Progenitor cell of endocrine pancreas (in vitro differentiated cells): ENCODE results near the gene SPAM1. TPM values are rescaled to one million over a fixed set of nuclear protein-coding genes. Genes with fewer than 3 reads are reported as not detected.
"Not testable (repeated sequence)": the region's sequence is repeated elsewhere in the genome, so short reads cannot be mapped to it uniquely, and the experiment has no call there.

ENCODE experiments used
- DNase-seq: peaks from one replicate; pipeline ENCODE4 v3.0.0; 2021; ENCODE audit warnings: low spot score; ENCODE audit not compliant: unreplicated experiment
- H3K27ac Mint-ChIP-seq: 2 replicates; pipeline ENCODE4 v1.8.0; 2021; ENCODE audit warnings: mild to moderate bottlenecking, moderate library complexity, mixed read lengths
- H3K27me3 Mint-ChIP-seq: 2 replicates; pipeline ENCODE4 v1.8.0; 2021; ENCODE audit warnings: mixed read lengths
- H3K36me3 Mint-ChIP-seq: 2 replicates; pipeline ENCODE4 v1.8.0; 2022; ENCODE audit warnings: mixed read lengths; ENCODE audit not compliant: insufficient read depth
- H3K4me1 Mint-ChIP-seq: 2 replicates; pipeline ENCODE4 v1.8.0; 2021; ENCODE audit warnings: low read depth, mixed read lengths
- H3K4me3 Mint-ChIP-seq: 2 replicates; pipeline ENCODE4 v1.8.0; 2021; ENCODE audit warnings: low read depth, mild to moderate bottlenecking, moderate library complexity, mixed read lengths
- H3K9me3 Mint-ChIP-seq: 2 replicates; pipeline ENCODE4 v1.8.0; 2021; ENCODE audit warnings: low read depth, mixed read lengths
- total RNA-seq: library from RNA; stranded (reverse); gene quantifications from 2 replicates; pipeline ENCODE4 v1.2.1, GENCODE V29; 2021
- TF ChIP-seq, protein P1 (sequence below): fragments of 200-600 bp; sonication (generic); IDR thresholded peaks from one replicate; pipeline ENCODE4 v1.5.0; 2021; ENCODE audit warnings: antibody characterized with exemption, mild to moderate bottlenecking; ENCODE audit not compliant: unreplicated experiment

Gene SPAM1
- total RNA-seq, 1 donor from 2014 or later = not detected

DNA sequence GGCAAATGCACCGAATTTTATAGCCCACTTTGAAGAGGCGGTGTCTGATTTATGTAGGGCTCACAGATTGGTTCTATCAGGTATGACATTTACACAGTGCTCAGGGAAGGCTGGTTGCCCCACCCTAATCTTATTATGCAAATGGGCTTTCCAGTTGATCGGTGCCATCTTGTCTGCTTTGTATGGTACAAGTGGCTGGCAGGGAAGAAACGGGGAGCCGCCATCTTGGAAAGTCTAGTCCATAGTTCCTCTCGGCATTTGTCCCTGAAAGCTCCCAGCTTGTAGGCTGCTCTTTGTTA is 71.2 kb downstream of the SPAM1 start:
- Mint-ChIP-seq H3K4me3 (no peak overlapping the region), H3K4me1 (no peaks in the 10 kb centered on the region), H3K9me3 (no peaks in the 10 kb centered on the region), H3K36me3 (no peaks in the 10 kb centered on the region), H3K27ac (no peak overlapping the region), H3K27me3 (no peaks in the 10 kb centered on the region)
- DNase-seq = no peak
- TF ChIP-seq, protein P1, sequence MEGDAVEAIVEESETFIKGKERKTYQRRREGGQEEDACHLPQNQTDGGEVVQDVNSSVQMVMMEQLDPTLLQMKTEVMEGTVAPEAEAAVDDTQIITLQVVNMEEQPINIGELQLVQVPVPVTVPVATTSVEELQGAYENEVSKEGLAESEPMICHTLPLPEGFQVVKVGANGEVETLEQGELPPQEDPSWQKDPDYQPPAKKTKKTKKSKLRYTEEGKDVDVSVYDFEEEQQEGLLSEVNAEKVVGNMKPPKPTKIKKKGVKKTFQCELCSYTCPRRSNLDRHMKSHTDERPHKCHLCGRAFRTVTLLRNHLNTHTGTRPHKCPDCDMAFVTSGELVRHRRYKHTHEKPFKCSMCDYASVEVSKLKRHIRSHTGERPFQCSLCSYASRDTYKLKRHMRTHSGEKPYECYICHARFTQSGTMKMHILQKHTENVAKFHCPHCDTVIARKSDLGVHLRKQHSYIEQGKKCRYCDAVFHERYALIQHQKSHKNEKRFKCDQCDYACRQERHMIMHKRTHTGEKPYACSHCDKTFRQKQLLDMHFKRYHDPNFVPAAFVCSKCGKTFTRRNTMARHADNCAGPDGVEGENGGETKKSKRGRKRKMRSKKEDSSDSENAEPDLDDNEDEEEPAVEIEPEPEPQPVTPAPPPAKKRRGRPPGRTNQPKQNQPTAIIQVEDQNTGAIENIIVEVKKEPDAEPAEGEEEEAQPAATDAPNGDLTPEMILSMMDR = no peak

DNA sequence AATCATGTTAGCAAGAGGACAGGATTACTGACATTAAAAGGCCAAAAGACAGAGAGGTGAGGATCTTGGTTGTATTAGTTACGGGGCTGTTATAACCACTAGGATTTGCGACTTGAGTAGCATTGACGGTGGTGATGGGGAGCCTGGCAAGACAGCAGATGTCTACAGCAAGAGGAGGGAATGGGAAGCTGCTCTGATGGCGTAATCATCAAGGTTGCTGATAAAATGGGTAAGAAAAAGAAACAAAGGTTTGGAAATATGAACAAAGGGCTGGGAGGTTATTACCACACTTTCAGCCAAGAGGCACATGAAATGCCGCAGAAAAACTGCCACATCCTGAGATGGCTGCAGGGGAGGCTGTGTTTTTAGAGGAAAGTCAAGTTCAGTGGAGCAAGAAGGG is 73.9 kb downstream of the SPAM1 start:
- H3K4me1 Mint-ChIP-seq = no peaks in the 10 kb centered on the region
- H3K36me3 Mint-ChIP-seq = no peaks in the 10 kb centered on the region
- H3K9me3 Mint-ChIP-seq = peaks cover 3% of the 10 kb centered on the region
- no peak for DNase-seq
- TF ChIP-seq, protein P1 = no peak
- H3K27ac Mint-ChIP-seq = no peak overlapping the region
- H3K27me3 Mint-ChIP-seq = no peaks in the 10 kb centered on the region
- H3K4me3 Mint-ChIP-seq = no peak overlapping the region

DNA sequence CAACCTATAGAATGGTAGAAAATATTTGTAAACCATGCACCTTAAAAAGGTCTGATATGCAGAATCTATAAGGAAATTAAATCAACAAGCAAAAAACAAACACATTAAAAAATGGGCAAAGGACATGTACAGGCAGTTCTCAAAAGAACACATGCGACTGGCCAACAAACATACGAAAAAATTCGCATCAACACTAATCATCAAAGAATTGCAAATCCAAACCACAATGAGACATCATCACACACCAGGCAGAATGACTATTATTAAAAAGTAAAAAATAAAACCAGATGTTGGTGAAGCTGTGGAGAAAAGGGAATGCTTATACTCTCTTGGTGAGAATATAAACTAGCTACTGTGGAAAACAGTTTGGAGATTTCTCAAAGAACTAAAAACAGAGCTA is 74.7 kb downstream of the SPAM1 start:
- Mint-ChIP-seq H3K4me3 (no peak overlapping the region), H3K27ac (no peak overlapping the region), H3K36me3 (no peaks in the 10 kb centered on the region), H3K9me3 (peaks cover 3% of the 10 kb centered on the region), H3K27me3 (no peaks in the 10 kb centered on the region), H3K4me1 (no peaks in the 10 kb centered on the region)
- no peak for DNase-seq
- TF ChIP-seq, protein P1 = no peak

DNA sequence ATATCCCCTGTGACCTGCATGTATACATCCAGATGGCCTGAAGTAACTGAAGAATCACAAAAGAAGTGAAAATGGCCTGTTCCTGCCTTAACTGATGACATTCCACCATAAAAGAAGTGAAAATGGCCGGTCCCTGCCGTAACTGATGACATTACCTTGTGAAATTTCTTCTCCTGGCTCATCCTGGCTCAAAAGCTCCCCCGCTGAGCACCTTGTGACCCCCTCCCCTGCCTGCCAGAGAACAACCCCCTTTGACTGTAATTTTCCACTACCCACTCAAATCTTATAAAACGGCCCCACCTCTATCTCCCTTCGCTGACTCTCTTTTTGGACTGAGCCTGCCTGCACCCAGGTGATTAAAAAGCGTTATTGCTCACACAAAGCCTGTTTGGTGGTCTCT is 83.3 kb downstream of the SPAM1 start:
- not testable (repeated sequence) for H3K27ac Mint-ChIP-seq, H3K4me1 Mint-ChIP-seq, H3K27me3 Mint-ChIP-seq, H3K36me3 Mint-ChIP-seq, DNase-seq, H3K4me3 Mint-ChIP-seq, H3K9me3 Mint-ChIP-seq

DNA sequence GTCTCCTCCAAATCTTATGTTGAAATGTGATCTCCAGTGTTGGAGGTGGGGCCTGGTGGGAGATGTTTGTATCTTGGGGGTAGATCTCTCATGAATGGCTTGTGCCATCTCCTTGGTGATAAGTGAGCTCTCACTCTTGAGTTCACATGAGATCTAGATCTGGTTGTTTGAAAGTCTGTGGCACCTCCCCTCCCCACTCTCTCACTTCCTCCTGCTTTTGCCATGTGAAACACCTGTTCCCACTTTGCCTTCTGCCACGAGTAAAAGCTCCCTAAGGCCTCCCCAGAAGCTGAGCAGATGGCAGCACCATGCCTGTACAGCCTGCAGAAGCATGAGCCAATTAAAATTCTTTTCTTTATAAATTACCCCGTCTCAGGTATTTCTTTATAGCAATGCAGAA is 84.3 kb downstream of the SPAM1 start:
- Mint-ChIP-seq H3K27ac (no peak overlapping the region), H3K27me3 (peaks cover 8% of the 10 kb centered on the region), H3K4me3 (no peak overlapping the region), H3K36me3 (no peaks in the 10 kb centered on the region), H3K4me1 (peaks cover 8% of the 10 kb centered on the region), H3K9me3 (no peaks in the 10 kb centered on the region)
- TF ChIP-seq, protein P1 = no peak
- no peak for DNase-seq

Other genes starting within 250 kb of the SPAM1 start
- gene WASL, start 176.2 kb upstream of the SPAM1 start, total RNA-seq = 38.0 and 38.2 TPM in 2 replicates
- gene HYAL4, start 80.1 kb upstream of the SPAM1 start, total RNA-seq = not detected in 2 replicates
- gene TMEM229A, start 107.8 kb downstream of the SPAM1 start, total RNA-seq = 0.31 TPM in 1 of 2 replicates, not detected in the other